ENCODE results near the gene AGBL1.
"Not testable (repeated sequence)": the region's sequence is repeated elsewhere in the genome, so short reads cannot be mapped to it uniquely, and the experiment has no call there.

The AGBL1 gene

GRCh38 chr15:86505951-86506350 lies 426.3 kb downstream of the AGBL1 start:
- no peak for DNase-seq (ENCODE audit: low read depth in 2 of 2)

DNA sequence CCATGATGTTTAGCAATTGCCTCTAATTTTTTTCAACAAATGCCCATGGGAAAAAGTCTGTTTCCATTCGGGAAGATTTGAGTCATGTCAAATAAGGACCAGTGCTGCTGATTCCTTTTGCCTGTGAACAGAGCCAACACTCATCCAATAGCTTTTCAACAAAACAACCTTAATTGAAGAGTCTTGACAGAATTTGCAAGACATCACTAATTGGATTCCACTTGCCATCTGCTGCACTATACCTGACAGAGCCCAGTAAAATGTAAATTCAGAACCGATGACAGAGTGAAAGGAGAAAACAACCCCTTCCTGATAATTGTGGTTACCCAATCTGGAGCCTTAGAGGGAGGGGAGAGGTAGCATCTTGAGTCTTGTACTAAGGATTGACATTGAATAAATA lies 426.7 kb downstream of the AGBL1 start:
- no peak for DNase-seq (ENCODE audit: low read depth in 2 of 2)

GRCh38 chr15:86515625-86516024 lies 436.0 kb downstream of the AGBL1 start:
- DNase-seq (ENCODE audit: low read depth in 2 of 2), result no peak

DNA sequence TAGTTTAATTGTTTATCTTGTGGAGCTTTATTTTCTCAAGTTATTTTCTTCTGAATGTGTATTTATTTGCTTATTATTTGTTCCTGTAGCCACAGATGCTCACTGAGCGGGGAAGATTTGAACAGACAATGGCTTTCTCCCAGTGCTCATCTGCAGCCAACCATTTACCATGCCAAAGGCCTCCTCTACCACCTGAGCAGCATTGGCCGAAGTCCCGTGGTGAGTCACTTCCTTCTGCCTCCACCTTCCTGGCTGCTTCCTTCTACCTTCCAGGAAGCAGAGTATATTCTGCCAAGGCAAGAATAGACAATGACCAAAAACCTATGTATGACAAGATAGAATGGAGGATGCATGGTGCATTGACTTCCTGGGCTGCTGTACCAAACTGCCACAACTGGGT lies 443.1 kb downstream of the AGBL1 start:
- no peak for DNase-seq (ENCODE audit: low read depth in 2 of 2)

DNA sequence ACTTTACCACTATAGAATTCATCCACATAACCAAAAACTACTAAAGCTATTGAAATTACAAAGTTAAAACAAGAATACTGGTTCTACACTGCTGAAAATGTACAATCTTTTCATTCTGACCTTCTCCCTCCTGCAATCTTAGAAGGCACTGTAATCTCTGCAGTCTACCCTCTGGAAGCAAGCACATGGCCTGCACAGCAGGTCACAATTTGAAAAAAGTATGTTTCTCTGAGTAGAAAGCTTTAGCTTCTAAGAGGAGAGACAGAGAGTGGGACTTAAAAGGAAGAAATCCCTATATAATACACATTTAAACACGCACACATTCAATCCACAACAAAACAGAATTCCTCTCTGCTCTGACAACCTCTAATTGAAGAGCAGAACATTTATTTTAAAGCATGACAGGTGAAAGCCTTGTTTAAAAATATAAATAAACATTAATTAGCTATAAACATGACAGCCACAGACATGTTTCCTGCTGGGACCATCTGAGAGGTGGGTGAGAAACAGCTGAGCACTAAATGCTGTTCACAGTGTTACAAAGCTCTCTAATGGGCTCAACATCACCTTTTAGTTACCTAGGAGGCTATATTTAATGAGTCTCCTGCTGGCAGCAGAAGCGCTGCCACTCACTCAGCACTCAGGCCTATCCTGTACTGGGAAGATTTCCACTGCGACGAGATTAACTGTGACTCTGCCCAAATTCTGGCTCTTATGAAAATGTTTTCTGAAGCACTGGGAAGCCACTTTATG lies 447.4 kb downstream of the AGBL1 start:
- no peak for DNase-seq (ENCODE audit: low read depth in 2 of 2)

GRCh38 chr15:86528094-86528493 lies 448.4 kb downstream of the AGBL1 start:
- not testable (repeated sequence) for DNase-seq (ENCODE audit: low read depth in 2 of 2)

- no peak for DNase-seq (ENCODE audit: low read depth in 2 of 2)
These were observed 458.5 kb downstream of the AGBL1 start for GRCh38 chr15:86538141-86538540.

- no peak for DNase-seq (ENCODE audit: low read depth in 2 of 2)
These were observed 461.3 kb downstream of the AGBL1 start for GRCh38 chr15:86540840-86541467.

DNA sequence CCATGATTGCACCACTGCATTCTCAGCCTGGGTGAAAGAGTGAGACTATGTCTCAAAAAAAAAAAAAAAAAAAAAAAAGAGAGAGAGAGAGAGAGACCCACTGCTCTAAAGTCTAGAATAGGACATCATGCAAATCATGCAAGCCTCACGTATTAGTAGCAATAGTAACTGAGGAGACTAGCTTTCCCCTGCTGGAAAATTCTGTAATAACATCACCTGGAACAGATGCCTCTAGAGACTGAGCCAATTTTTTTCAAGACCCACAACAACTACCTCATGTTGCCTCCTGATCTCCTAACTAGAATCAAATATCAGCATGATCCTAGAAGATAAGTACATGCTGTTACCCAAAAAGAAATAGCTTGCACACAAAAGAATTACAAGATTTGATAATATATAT lies 461.9 kb downstream of the AGBL1 start:
- DNase-seq (ENCODE audit: low read depth in 2 of 2), result no peak

GRCh38 chr15:86550075-86550474 lies 470.4 kb downstream of the AGBL1 start:
- no peak for DNase-seq (ENCODE audit: low read depth in 2 of 2)

DNA sequence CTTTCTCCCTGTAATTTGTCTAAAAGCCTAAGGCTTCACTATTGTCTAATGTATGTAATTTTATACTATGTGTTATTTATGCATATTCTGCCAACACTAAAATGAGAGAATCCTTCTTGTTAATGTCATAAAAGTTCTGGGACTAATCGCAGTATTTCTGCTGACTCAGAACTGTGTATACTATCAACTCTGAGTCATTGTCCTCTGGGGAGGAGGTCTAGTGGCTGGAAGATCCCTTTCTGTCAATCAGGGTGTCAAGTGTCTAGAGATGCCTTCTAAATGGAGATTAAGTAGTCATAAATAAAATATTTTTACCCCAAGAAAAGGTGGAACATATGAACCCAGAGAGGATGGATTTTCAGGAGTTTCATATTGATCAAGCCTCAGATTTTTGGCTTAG lies 473.4 kb downstream of the AGBL1 start:
- DNase-seq (ENCODE audit: low read depth in 2 of 2), result no peak

- no peak for DNase-seq (ENCODE audit: low read depth in 2 of 2)
These were observed 475.4 kb downstream of the AGBL1 start for GRCh38 chr15:86555098-86555497.

DNA sequence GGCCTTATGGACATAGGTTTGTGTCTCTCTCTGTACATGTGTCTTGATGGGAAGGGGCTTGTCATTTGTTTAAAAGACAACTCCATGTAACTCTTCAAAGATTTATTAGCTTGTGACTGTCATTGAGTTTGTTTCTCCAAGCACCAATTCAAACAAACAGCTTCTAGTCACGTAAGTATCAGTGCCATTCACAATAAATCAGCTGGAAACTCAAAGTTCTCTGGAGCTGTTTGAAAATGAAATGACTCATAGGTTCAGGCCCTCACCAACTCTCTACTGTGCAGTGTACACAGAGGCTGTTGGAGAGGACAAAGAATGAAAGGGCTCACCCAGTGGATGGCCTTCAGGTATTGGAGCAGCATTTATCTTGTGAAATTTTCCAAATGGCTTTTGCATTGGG lies 476.3 kb downstream of the AGBL1 start:
- no peak for DNase-seq (ENCODE audit: low read depth in 2 of 2)

DNA sequence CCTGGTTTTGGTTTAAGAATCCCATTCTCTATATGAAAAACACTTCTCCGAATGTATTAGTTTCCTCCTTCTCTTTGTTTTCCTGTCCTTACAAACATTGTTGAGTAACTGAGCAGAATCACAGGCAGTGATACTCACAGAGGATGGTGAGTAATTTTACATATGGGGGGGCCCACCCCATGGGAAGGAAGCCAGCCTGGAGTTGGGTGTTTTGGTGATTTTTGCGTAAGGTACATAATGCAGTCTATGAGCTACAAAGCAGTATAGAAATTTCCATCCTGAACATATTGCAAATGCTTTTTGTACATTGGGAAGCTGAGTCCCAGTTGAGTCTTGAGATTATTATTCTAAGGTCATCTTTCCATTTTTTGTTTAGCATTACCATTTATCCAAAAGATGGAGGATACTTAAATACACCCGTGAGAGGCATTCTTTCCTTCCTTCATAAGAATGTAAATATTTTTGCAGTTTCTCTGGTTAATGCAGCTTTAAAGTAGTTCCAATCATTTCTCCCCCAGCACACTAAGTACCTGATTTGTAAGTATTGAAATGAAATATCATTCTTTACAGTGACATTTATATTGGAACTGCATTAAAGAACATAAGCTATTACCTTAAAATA lies 476.8 kb downstream of the AGBL1 start:
- no peak for DNase-seq (ENCODE audit: low read depth in 2 of 2)

- no peak for DNase-seq (ENCODE audit: low read depth in 2 of 2)
These were observed 477.4 kb downstream of the AGBL1 start for GRCh38 chr15:86557018-86557550.

GRCh38 chr15:86558252-86558651 lies 478.6 kb downstream of the AGBL1 start:
- no peak for DNase-seq (ENCODE audit: low read depth in 2 of 2)

DNA sequence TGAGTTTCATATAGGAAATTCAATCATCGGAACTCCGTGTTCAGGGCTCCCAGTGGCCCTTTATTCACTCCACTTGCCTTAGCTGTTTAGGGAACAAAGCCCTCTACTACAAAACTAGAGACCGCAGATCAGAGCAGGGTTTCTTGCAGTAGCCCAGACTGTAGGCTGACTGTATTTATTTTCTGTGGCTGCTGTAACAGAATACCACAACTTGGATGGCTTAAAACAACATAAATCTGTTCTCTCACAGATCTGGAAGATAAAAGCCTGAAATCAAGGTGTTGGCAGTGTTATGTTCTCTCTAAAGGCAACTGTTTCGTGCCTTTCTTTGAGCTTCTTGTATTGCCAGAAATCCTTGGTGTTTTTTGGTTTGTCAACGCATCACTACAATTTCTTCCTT lies 479.0 kb downstream of the AGBL1 start:
- DNase-seq (ENCODE audit: low read depth in 2 of 2), result no peak

GRCh38 chr15:86568378-86568777 lies 488.7 kb downstream of the AGBL1 start:
- no peak for DNase-seq (ENCODE audit: low read depth in 2 of 2)

DNA sequence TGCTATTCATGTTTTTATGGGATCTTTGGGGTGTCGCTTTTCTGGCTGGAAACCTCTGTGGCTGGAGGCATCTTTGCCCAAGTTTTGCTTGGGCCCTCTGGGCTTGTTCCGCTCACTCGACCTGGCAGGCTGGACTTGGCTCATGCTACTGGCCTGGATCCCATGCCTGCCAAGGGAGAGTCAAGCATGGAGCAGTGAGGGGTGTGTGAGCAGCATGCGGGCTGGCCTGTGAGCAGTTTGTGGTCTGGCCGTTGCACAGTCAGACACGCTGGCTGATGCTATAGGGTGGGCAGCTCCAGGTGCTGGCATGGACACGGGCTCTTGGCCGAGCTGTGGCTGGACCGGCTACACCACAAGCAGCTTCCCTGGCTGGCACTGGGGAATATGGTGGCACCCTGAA lies 491.1 kb downstream of the AGBL1 start:
- DNase-seq (ENCODE audit: low read depth in 2 of 2), result no peak

DNA sequence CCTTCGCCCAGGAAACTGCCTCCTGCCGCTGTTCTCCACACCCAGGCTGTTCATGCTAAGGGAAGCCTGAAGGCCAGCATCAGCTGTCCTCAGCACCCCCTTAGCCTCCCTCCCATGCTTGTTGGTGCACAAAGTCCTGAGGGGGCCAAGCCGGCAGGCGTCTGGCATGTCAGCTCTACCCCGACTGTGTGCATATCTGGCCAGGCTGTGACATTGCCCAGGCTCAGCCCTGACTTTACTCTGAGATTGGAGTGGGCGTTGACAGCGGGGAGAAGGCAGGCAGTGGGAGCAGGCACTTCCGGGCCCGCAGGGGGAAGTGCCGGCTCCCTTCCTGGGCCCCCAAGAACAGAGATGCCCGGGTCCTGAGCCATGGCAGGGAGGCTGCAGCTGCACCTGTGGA lies 492.2 kb downstream of the AGBL1 start:
- no peak for DNase-seq (ENCODE audit: low read depth in 2 of 2)

GRCh38 chr15:86572368-86572841 lies 492.7 kb downstream of the AGBL1 start:
- no peak for DNase-seq (ENCODE audit: low read depth in 2 of 2)

DNA sequence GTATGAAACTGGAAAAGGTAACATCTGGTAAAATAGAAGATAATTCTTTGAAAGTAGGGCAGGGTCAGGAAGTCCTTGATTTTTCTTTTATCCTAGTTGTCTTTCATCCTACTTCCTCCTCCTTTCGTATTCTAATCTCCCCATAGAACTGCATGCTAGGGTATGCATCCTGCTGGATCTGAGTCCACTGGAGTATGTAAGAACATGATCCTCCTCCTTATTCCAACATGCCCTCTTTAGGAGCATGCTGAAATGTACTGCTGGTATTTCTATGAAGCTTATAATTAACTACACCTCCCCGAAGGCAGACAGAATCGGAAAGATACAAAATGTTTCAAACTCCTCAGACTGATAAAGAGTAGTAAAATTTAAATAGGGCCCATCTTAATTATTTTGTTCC lies 493.8 kb downstream of the AGBL1 start:
- no peak for DNase-seq (ENCODE audit: low read depth in 2 of 2)

DNA sequence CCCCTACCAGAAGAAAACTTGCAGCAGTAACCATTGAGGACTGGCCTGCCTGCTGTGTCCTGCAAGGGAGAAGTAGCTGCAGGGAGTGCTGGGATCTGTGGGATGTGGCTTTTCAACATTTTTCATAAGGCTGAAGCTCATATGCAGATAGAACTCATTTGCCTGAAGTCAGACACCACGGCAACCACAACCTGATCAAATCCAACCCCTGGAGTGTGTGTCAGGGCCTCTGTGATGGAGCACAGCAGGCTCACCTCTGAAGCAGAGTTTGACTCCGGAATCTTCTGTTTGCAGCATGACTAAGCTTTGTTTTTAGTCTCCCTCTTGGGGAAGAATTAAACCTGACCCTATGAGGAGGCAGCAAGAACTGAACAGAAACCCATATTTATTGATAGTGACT lies 508.7 kb downstream of the AGBL1 start:
- DNase-seq (ENCODE audit: low read depth in 2 of 2), result no peak

Measured in stimulated activated CD8-positive, alpha-beta memory T cell treated with anti-CD3 and anti-CD28 coated beads, Interleukin-15, amount 100 ng/mL, for 4 hours (primary cell).